Measurements from ENCODE around the gene GALNT7.

Gene GALNT7

DNA sequence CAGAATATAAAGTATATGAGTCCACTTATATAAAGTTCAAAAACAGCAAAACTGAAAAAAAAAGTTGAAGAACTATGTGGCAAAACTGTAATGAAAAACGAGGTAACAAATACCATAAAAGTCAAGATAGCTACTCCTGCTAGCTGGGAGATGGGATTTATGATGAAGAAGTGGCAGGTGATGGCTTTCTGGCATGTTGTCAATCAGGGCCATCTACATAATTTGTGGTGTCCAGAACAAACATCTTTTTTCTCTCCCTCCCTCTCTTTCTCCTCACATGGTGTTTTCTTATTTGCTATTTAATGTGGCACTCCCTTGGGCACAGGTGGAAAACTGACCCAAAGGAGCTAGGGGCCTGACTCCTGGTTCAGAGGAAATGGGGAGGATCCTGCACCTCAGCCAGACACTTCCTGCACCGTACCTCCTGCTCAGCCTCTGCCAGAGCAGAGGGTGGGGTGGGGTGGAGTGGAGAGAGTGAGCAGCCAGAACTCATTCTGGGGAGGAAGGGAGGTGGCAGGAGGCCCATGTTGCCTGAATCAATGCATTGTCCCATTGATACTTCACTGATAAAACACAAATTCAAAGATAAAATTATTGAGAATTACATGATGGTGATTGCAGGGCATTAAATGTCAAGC, 196.9 kb downstream of the GALNT7 start:
- no peak for DNase-seq

DNA sequence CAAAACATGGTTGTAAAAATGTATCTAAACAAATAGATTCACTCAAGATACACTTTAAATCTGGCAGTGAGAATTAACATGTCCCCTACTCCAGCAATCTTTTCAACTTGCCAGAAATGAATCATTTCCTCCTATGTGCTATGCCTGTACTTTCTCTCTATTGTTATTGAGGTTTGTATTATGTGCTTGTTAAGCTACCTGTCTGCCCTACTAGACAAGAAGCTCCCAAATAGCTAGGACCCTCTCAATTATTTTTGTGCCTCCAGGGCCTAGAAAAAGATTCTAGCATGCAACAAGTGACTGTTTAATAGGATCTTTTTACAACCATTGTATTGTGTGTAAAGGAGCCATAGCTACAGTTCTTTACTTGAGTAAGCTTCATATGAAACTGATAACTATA, 198.7 kb downstream of the GALNT7 start:
- no peak for DNase-seq

DNA sequence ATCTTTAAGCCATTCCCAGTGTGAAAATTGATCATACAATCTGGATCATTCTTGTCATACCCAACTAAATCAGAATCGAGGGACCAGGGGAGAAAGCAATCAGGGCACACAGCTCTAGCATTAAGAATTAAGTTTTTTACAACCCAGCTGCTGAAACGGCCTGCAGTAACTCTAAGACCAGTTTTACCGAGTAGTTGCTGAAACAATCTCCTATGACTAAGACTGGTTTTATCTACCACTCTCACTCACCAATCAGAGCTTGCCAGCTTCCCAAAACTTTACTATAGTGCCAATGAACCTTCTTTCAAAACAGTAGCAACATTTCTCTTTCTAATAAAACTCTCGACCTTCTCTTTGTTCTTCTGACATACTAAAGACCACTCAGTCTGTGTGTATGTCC, 199.3 kb downstream of the GALNT7 start:
- DNase-seq, result no peak

DNA sequence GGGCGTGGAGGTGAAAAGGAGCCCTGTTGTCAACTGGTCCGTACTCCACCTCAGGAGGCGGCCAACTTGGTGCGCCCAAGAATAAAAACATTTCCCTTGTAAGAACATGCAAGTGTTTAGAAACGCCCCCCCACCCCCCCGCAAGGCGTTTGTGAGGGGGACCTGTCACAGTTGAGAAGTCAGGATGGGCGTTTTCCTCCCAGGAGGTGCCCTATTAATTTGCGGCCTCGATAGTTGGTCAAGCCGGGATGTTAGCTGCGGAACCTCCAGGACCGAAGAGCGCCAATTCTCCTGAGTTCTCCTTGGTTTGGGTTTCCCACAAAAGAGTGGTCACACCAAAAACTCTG, 201.5 kb downstream of the GALNT7 start:
- DNase-seq, result no peak

DNA sequence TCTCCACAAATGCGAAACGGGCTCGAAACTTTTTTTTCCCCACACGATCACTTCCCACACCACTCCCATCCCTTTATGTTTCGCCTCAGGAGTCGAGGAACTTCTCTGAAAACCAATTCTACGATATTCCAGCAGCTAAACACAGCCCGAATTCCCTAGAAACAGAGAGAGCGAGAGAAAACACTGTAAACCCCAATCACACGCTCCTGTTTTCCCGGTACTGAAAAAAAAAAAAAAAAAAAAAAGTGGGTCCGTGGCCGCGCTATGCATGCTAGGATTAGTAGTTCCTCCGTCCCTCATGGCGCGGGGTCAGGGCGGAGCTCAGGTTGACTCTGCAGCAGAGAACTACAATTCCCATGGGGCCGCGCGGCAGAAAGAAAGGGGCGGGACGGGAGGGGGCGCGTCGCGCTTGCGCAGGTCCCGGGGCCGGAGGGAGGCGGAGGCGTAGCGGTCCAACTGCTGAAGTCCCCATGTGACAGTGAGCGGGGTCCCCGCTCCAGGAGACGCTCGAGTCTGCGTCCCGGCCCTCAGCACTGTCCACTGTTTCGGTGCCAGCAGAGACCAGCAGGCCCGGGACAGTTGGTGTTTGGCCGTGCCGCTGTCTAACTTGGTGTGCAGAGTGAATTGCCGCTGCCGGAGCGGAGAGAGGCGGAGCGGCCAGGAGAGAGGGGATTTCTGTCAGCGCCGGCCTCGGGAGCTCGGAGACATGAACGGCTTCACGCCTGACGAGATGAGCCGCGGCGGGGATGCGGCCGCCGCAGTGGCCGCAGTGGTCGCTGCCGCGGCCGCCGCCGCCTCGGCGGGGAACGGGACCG, 202.1 kb downstream of the GALNT7 start, which contains the start of gene SAP30:
Gene SAP30, plus strand, starts transcription at position 478 of the 815 bp plus-strand sequence. Its CDS starts 229 bp downstream, at position 707.
- DNase-seq, result peak; percentile 74

DNA sequence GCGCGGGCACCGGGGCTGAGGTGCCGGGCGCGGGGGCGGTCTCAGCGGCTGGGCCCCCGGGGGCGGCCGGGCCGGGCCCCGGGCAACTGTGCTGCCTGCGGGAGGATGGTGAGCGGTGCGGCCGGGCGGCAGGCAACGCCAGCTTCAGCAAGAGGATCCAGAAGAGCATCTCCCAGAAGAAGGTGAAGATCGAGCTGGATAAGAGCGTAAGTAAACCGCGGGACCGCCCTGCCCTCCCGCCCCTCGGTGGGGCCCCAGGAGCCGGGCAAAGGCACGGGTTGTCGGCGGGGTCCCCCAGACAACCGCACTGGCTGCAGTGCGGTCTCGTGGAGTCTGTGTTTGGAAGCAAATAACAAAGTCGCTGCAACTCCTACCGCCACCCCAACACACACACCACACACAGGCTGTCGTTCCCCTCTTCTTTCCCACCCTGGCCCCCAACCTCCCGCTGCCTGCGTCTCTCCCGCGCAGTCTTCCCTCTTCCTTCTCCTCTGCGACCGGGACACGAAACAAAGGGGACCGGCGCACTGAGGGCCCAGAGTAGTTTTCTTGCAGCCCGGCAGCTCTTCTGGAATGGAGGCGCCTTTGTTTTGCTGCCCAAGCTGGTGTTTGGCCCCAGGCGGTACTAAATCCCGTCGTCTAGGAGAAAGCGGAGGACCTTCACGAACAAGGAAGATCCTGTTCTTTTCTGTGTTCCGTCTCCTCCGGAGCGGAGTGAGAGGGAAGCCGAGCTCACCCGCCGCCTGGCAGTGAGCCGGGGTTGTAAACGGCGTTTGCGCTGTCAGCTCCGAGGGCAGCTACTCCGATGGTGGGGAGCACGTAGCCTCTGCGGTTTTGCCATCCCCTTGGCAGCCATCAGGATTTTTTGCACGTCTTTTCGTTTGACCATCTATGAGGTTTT, 202.9 kb downstream of the GALNT7 start:
- peak; percentile 4 for DNase-seq

Data from SIG-M5 (cell line).